A673 (cell line): ENCODE measurements around the gene SLC4A4.

Experiments used
- CTCF ChIP-seq: fragments of 300-800, 200-600 bp; sonication (generic); conservative IDR thresholded peaks from 2 replicates; pipeline ENCODE4 v1.5.1; 2017; ENCODE audit warnings: low read depth, mild to moderate bottlenecking, antibody characterized with exemption, low read length, moderate library complexity, mixed read lengths
- EZH2 ChIP-seq: fragments of 200-600 bp; sonication (generic); IDR thresholded peaks from 2 replicates; pipeline ENCODE4 v1.6.1; 2017; ENCODE audit warnings: borderline replicate concordance, low read depth, mild to moderate bottlenecking, mixed read lengths, antibody characterized with exemption, low read length; ENCODE audit not compliant: poor library complexity, severe bottlenecking

- TF ChIP-seq CTCF (no peak), EZH2 (no peak)
Measured at GRCh38 chr4:71444395-71444794, 105.6 kb downstream of the SLC4A4 start.
